HepG2 (cell line): ENCODE measurements around the gene STK25. TPM values are rescaled to one million over a fixed set of nuclear protein-coding genes. Genes with fewer than 3 reads are reported as not detected.

Experiments
- AGO2 ChIP-seq: fragments of 200-400 bp; formaldehyde crosslinking; optimal IDR thresholded peaks from 2 replicates; pipeline ENCODE3; 2017; ENCODE audit warnings: mild to moderate bottlenecking, low read depth, low read length, moderate library complexity
- GMEB1 ChIP-seq: sonication (generic); formaldehyde crosslinking; IDR thresholded peaks from 2 replicates; pipeline ENCODE4 v1.5.1; 2020; ENCODE audit warnings: missing genetic modification reagents, mild to moderate bottlenecking, borderline replicate concordance
- GMEB2 ChIP-seq: IDR thresholded peaks from 2 replicates; pipeline ENCODE4 v1.6.1; 2016; ENCODE audit warnings: missing biosample characterization, missing genetic modification reagents, low read depth
- KDM5B ChIP-seq: sonication (generic); formaldehyde crosslinking; IDR thresholded peaks from 2 replicates; pipeline ENCODE4 v1.4.0; 2020; ENCODE audit warnings: missing genetic modification reagents, mild to moderate bottlenecking, borderline replicate concordance
- MYC ChIP-seq: sonication (generic); formaldehyde crosslinking; IDR thresholded peaks from 2 replicates; pipeline ENCODE4 v1.9.0; 2021; ENCODE audit warnings: missing genetic modification reagents, borderline replicate concordance
- PHF8 ChIP-seq: sonication (generic); formaldehyde crosslinking; IDR thresholded peaks from 2 replicates; pipeline ENCODE4 v1.5.0; 2020; ENCODE audit warnings: missing genetic modification reagents
- ZBTB20 ChIP-seq: sonication (generic); formaldehyde crosslinking; IDR thresholded peaks from 2 replicates; pipeline ENCODE4 v1.8.1; 2023; ENCODE audit warnings: missing genetic modification reagents, low read depth, mild to moderate bottlenecking, borderline replicate concordance
- ZNF343 ChIP-seq: sonication (generic); formaldehyde crosslinking; IDR thresholded peaks from 2 replicates; pipeline ENCODE4 v1.4.0; 2020; ENCODE audit warnings: mild to moderate bottlenecking, missing genetic modification reagents
- ZNF530 ChIP-seq: sonication (generic); formaldehyde crosslinking; IDR thresholded peaks from 2 replicates; pipeline ENCODE4 v1.5.0; 2020; ENCODE audit warnings: low read depth, mild to moderate bottlenecking, missing genetic modification reagents
- ZNF687 ChIP-seq: sonication (generic); formaldehyde crosslinking; IDR thresholded peaks from 2 replicates; pipeline ENCODE4 v1.5.1; 2020; ENCODE audit warnings: mild to moderate bottlenecking, missing genetic modification reagents, moderate library complexity
- polyA plus RNA-seq, 8 experiments: library from polyadenylated mRNA; depleted of rRNA in 3 of 8; stranded (reverse) in 7 of 8; unstranded in 1 of 8; fragments of >200 nt; fragmentation: Illumina TruSeq in 4 of 8; extraction: Trizol in 4 of 8; gene quantifications; 2 replicates each; pipeline versions ENCODE4 v1.2.1 to v1.2.3, GENCODE V29; 2011 to 2016; ENCODE audit warnings: low read depth in 4 of 8, missing spikeins in 1 of 8, mixed read lengths in 1 of 8; ENCODE audit not compliant: insufficient read depth in 1 of 8
- total RNA-seq, 5 experiments: library from RNA; depleted of rRNA; stranded (reverse); fragments of >200 nt; fragmentation: Illumina TruSeq; extraction: Trizol; gene quantifications; 2 replicates each; pipeline ENCODE4 v1.2.3, GENCODE V29; 2016; ENCODE audit warnings: low read depth in 1 of 5
- TF ChIP-seq, protein P1 (sequence below): IDR thresholded peaks from 2 replicates; pipeline ENCODE4 v1.6.1; 2016; ENCODE audit warnings: low read depth, control low read depth
- TF ChIP-seq, protein P2 (sequence below): sonication (generic); formaldehyde crosslinking; IDR thresholded peaks from 2 replicates; pipeline ENCODE4 v1.5.0; 2020; ENCODE audit warnings: mild to moderate bottlenecking, missing genetic modification reagents
- TF ChIP-seq, protein P3 (sequence below): IDR thresholded peaks from 2 replicates; pipeline ENCODE4 v1.6.1; 2012; ENCODE audit warnings: low read depth, low read length, improper control_type of control experiment

Gene STK25
- total and polyA plus RNA-seq, 2 of the 13 experiments (the other 11 are each of a cell fraction or from before 2014, with no cell fraction given): 177 to 481 TPM

GRCh38 chr2:241505781-241506201 lies 2.6 kb downstream of the STK25 start (continued):
- TF ChIP-seq GMEB2 (CRISPR knock-in tag) (no peak), MYC (CRISPR knock-in tag) (peak; percentile 27; the same call in 1 of the 2 replicates), ZNF530 (CRISPR knock-in tag) (no peak), PHF8 (CRISPR knock-in tag) (no peak), GMEB1 (CRISPR knock-in tag) (no peak), ZNF687 (peak; percentile 22; the same call in 1 of the 2 replicates), KDM5B (no peak), AGO2 (peak; percentile 24), ZBTB20 (no peak), ZNF343 (CRISPR knock-in tag) (no peak)
- TF ChIP-seq, protein P1, sequence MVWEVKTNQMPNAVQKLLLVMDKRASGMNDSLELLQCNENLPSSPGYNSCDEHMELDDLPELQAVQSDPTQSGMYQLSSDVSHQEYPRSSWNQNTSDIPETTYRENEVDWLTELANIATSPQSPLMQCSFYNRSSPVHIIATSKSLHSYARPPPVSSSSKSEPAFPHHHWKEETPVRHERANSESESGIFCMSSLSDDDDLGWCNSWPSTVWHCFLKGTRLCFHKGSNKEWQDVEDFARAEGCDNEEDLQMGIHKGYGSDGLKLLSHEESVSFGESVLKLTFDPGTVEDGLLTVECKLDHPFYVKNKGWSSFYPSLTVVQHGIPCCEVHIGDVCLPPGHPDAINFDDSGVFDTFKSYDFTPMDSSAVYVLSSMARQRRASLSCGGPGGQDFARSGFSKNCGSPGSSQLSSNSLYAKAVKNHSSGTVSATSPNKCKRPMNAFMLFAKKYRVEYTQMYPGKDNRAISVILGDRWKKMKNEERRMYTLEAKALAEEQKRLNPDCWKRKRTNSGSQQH (CRISPR knock-in tag): no peak
- TF ChIP-seq, protein P2, sequence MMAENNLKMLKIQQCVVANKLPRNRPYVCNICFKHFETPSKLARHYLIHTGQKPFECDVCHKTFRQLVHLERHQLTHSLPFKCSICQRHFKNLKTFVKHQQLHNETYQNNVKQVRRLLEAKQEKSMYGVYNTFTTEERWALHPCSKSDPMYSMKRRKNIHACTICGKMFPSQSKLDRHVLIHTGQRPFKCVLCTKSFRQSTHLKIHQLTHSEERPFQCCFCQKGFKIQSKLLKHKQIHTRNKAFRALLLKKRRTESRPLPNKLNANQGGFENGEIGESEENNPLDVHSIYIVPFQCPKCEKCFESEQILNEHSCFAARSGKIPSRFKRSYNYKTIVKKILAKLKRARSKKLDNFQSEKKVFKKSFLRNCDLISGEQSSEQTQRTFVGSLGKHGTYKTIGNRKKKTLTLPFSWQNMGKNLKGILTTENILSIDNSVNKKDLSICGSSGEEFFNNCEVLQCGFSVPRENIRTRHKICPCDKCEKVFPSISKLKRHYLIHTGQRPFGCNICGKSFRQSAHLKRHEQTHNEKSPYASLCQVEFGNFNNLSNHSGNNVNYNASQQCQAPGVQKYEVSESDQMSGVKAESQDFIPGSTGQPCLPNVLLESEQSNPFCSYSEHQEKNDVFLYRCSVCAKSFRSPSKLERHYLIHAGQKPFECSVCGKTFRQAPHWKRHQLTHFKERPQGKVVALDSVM: no peak
- TF ChIP-seq, protein P3, sequence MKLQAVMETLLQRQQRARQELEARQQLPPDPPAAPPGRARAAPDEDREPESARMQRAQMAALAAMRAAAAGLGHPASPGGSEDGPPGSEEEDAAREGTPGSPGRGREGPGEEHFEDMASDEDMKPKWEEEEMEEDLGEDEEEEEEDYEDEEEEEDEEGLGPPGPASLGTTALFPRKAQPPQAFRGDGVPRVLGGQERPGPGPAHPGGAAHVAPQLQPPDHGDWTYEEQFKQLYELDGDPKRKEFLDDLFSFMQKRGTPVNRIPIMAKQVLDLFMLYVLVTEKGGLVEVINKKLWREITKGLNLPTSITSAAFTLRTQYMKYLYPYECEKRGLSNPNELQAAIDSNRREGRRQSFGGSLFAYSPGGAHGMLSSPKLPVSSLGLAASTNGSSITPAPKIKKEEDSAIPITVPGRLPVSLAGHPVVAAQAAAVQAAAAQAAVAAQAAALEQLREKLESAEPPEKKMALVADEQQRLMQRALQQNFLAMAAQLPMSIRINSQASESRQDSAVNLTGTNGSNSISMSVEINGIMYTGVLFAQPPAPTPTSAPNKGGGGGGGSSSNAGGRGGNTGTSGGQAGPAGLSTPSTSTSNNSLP: no peak
